WTC11 (cell line): ENCODE measurements around the gene VWA3B.

Experiments
- SP1 ChIP-seq: sonication (generic); formaldehyde crosslinking; conservative IDR thresholded peaks from 2 replicates; pipeline ENCODE4 v1.8.1; 2022; ENCODE audit warnings: missing genetic modification reagents
- TF ChIP-seq, protein P1 (sequence below): fragments of 200-600 bp; IDR thresholded peaks from 2 replicates; pipeline ENCODE4 v1.8.0; 2022; ENCODE audit warnings: antibody characterized with exemption
- TF ChIP-seq, protein P2 (sequence below): sonication (generic); formaldehyde crosslinking; IDR thresholded peaks from 2 replicates; pipeline ENCODE4 v1.8.1; 2022; ENCODE audit warnings: low read depth, missing genetic modification reagents, borderline replicate concordance

DNA sequence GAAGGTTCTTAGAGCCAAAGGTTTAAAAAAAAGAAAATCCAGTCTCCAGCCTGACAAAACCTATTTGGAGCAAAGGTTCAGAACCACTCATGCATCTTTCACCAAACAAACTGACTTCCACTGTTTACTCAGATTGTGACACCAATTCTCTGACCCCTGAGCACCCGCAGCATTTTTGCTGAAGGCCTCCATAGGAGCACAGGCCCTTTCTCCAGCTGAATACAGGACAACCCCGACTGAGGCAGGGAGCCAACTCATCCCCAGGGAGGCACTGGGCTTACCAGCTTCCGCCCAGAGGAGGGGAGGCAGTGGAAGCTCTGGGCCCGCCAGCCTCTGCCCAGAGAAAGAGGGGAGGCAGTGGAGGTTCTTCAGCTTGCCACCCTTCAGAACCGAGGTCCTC lies 208.3 kb downstream of the VWA3B start:
- TF ChIP-seq, protein P1, sequence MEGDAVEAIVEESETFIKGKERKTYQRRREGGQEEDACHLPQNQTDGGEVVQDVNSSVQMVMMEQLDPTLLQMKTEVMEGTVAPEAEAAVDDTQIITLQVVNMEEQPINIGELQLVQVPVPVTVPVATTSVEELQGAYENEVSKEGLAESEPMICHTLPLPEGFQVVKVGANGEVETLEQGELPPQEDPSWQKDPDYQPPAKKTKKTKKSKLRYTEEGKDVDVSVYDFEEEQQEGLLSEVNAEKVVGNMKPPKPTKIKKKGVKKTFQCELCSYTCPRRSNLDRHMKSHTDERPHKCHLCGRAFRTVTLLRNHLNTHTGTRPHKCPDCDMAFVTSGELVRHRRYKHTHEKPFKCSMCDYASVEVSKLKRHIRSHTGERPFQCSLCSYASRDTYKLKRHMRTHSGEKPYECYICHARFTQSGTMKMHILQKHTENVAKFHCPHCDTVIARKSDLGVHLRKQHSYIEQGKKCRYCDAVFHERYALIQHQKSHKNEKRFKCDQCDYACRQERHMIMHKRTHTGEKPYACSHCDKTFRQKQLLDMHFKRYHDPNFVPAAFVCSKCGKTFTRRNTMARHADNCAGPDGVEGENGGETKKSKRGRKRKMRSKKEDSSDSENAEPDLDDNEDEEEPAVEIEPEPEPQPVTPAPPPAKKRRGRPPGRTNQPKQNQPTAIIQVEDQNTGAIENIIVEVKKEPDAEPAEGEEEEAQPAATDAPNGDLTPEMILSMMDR, result no peak
- TF ChIP-seq SP1 (CRISPR knock-in tag), result no peak
- TF ChIP-seq, protein P2, sequence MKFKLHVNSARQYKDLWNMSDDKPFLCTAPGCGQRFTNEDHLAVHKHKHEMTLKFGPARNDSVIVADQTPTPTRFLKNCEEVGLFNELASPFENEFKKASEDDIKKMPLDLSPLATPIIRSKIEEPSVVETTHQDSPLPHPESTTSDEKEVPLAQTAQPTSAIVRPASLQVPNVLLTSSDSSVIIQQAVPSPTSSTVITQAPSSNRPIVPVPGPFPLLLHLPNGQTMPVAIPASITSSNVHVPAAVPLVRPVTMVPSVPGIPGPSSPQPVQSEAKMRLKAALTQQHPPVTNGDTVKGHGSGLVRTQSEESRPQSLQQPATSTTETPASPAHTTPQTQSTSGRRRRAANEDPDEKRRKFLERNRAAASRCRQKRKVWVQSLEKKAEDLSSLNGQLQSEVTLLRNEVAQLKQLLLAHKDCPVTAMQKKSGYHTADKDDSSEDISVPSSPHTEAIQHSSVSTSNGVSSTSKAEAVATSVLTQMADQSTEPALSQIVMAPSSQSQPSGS (CRISPR knock-in tag), result no peak
